D721Med (cell line): Measurements from ENCODE around the gene RAB3GAP2.

ENCODE experiments used
- DNase-seq: peaks from one replicate; pipeline ENCODE4 v3.0.0; 2011; ENCODE audit warnings: low spot score; ENCODE audit not compliant: insufficient read length
- FAIRE-seq: peaks from 2 replicates; lab custom pipeline; 2011; peaks lifted over from hg19 to GRCh38; lab: Jason Lieb, UNC
- CTCF ChIP-seq: IDR thresholded peaks from 2 replicates; pipeline ENCODE4 v1.5.1; 2012; ENCODE audit warnings: mild to moderate bottlenecking, control low read depth; ENCODE audit not compliant: insufficient read depth; ENCODE audit errors: missing control alignments

The RAB3GAP2 gene

GRCh38 chr1:220272047-220272840 lies at the start of gene RAB3GAP2:
Gene RAB3GAP2 (minus strand): TSS chr1:220272453. CDS start chr1:220272337, 116 bp downstream.
- peak; percentile 1 for TF ChIP-seq CTCF
- DNase-seq (peak; percentile 90), FAIRE-seq (no peak)

- no peak for FAIRE-seq
- TF ChIP-seq CTCF: no peak
- DNase-seq: no peak
Observed at GRCh38 chr1:220321758-220322157, 49.5 kb upstream of the RAB3GAP2 start.

- DNase-seq (no peak), FAIRE-seq (no peak)
- TF ChIP-seq CTCF: no peak
Observed at GRCh38 chr1:220320709-220321108, 48.5 kb upstream of the RAB3GAP2 start.

- DNase-seq (no peak), FAIRE-seq (peak; percentile 73)
- no peak for TF ChIP-seq CTCF
Observed at GRCh38 chr1:220318673-220319072, 46.4 kb upstream of the RAB3GAP2 start.

- no peak for TF ChIP-seq CTCF
- FAIRE-seq (no peak), DNase-seq (no peak)
Observed at GRCh38 chr1:220317161-220317560, 44.9 kb upstream of the RAB3GAP2 start.

GRCh38 chr1:220316305-220316704 lies 44.1 kb upstream of the RAB3GAP2 start:
- FAIRE-seq: no peak
- no peak for DNase-seq
- TF ChIP-seq CTCF: no peak
